ENCODE measurements around the gene RAB11B.

GRCh38 chr19:8430650-8431049 is 40.5 kb downstream of the RAB11B start:
- TF ChIP-seq BHLHE40 (IDR thresholded peaks at IDR 0.05; ENCODE audit: low read length) (no peak), EZH2 (conservative IDR thresholded peaks at IDR 0.05; ENCODE audit: low read depth, low read length) (no peak), HDAC6 (IDR thresholded peaks at IDR 0.05; ENCODE audit: low read depth, low read length) (no peak), YY1 (IDR thresholded peaks at IDR 0.05; ENCODE audit: insufficient read depth, insufficient replicate concordance, low read depth, low read length) (no peak), ZNF354B (CRISPR knock-in tag; IDR thresholded peaks at IDR 0.05) (no peak)
